Right cardiac atrium (tissue), 5 donors: Measurements from ENCODE around the gene MND1. TPM values are rescaled to one million over a fixed set of nuclear protein-coding genes. Genes with fewer than 3 reads are reported as not detected.

Experiments
- ATAC-seq, 2 donors: fragments of 200-7000 bp; cut with Tn5 transposase; one replicate each; pipeline versions ENCODE4 v1.8.0 to v1.9.1; 2020; ENCODE audit warnings: moderate library complexity in 2 of 2, mild to moderate bottlenecking in 1 of 2
- DNase-seq, 3 donors: peaks; one replicate each; pipeline ENCODE4 v3.0.0-alpha.2; 2020
- H3K27ac ChIP-seq: one replicate; pipeline ENCODE4 v1.5.1; 2013; ENCODE audit warnings: mild to moderate bottlenecking, low read length, control low read depth, moderate library complexity
- H3K27me3 ChIP-seq: one replicate; pipeline ENCODE4 v1.6.1; 2013; ENCODE audit not compliant: control insufficient read depth, insufficient read depth
- H3K4me1 ChIP-seq: one replicate; pipeline ENCODE4 v1.6.1; 2013; ENCODE audit warnings: low read length; ENCODE audit not compliant: control insufficient read depth, insufficient read depth
- H3K4me3 ChIP-seq: one replicate; pipeline ENCODE4 v1.5.1; 2013; ENCODE audit warnings: low read length, control low read depth
- H3K9me3 ChIP-seq: one replicate; pipeline ENCODE4 v1.6.1; 2013; ENCODE audit warnings: low read length; ENCODE audit not compliant: control insufficient read depth
- WGBS: extraction: QIAGEN DNeasy Blood & Tissue Kit; methylation state at CpG from one replicate; pipeline ENCODE4 v1.1.7; 2013; 5-methylcytosine and 5-hydroxymethylcytosine counted together
- intact Hi-C, 4 donors: fragments of 100-400 bp; cut with DNase I; formaldehyde crosslinking; loops; one replicate each; pipeline versions ENCODE4 v1.11.0 to v1.14.0; 2022 to 2023
- polyA plus RNA-seq: library from polyadenylated mRNA; stranded (reverse); fragments of 200-250 nt; gene quantifications from one replicate; pipeline ENCODE4 v1.2.3, GENCODE V29; 2013
- total RNA-seq, 4 donors: library from RNA; stranded (reverse); fragmentation: NEBNext Ultra II Directional; extraction: Animal tissue kit (Norgen Biotek cat#: 25700); gene quantifications; one replicate each; pipeline ENCODE4 v1.2.1, GENCODE V29; 2021
- donor health status: healthy with polysubstance abuse.
- donor health status: DM: no; HTN: yes; CAD: no.
- donor health status: DM: no; HTN: no; CAD: no.
- donor health status: DM: no; HTN: yes; CAD: no; lungs with severe emphysema.
- donor health status: DM: yes; HTN: yes; CAD: no.

The MND1 gene
- total and polyA plus RNA-seq, 5 donors = 0.20 to 0.54 (median 0.41) TPM; not detected in 2

DNA sequence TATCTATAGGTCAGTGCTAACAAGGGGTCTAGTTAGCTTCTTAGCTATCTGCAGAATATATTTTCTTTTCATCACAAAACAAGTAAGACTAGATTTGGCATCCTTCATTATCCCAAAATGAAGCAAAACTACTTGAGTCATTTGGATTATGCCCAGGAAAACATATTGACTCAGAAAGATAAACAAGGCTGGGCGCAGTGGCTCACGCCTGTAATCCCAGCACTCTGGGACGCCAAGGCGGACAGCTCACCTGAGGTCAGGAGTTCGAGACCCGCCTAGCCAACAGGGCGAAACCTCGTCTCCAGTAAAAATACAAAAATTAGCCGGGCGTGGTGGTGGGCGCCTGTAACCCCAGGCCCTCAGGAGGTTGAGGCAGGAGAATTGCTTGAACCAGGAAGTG, 18.0 kb upstream of the MND1 start:
- H3K9me3 ChIP-seq = no peaks in the 10 kb centered on the region
- H3K4me1 ChIP-seq = no peaks in the 10 kb centered on the region
- intact Hi-C loops = no loop called here
- DNase-seq = no peak
- H3K4me3 ChIP-seq = no peak overlapping the region
- H3K27me3 ChIP-seq = no peaks in the 10 kb centered on the region
- WGBS = 95% methylated on average over 11 of the region's 11 CpGs
- H3K27ac ChIP-seq = no peak overlapping the region
- no peak for ATAC-seq

DNA sequence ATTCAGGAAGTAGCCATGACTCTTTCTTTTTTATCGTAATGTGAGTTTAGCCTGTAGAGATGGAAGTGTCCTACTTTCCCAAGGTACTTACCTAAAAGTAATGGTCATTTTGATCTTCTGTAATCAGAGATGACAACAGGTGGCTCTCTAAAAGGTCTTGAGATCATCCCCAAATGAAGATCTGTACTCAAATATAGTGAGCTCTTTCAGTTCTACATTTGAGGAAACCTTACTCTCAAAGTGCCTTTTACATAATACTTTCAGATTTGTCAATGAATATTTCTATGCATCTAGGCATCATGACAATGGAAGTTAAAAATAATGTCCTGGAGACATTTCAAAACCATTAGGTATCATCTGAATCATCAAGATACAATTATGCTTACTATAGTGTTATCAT, 17.2 kb upstream of the MND1 start:
- ATAC-seq (no peak), DNase-seq (no peak)
- intact Hi-C loops = no loop called here
- 83% methylated on average over 1 of the region's 1 CpG for WGBS
- Histone ChIP-seq H3K4me3 (no peak overlapping the region), H3K4me1 (no peaks in the 10 kb centered on the region), H3K27ac (no peak overlapping the region), H3K27me3 (no peaks in the 10 kb centered on the region), H3K9me3 (no peaks in the 10 kb centered on the region)

DNA sequence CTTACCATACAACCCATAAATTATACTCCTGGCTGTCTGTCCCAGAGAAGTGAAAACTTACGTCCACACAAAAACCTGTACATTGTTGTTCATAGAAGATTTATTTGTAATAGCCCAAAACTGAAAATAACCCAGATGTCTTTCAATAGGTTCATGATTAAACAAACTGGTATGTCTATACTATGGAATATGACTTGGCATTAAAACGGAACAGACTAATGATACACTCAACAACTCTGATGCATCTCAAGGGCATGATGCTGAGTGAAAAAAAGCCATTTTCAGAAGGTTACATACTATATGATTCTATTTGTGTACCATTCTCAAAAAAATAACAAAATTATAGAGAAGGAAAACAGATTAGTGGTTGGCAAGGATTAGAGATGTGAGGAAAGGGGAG, 11.6 kb upstream of the MND1 start:
- Histone ChIP-seq H3K4me3 (no peak overlapping the region), H3K4me1 (no peaks in the 10 kb centered on the region), H3K27ac (no peak overlapping the region), H3K9me3 (no peaks in the 10 kb centered on the region), H3K27me3 (no peaks in the 10 kb centered on the region)
- ATAC-seq = no peak
- 93% methylated on average over 2 of the region's 2 CpGs for WGBS
- no peak for DNase-seq
- intact Hi-C loops = no loop called here

DNA sequence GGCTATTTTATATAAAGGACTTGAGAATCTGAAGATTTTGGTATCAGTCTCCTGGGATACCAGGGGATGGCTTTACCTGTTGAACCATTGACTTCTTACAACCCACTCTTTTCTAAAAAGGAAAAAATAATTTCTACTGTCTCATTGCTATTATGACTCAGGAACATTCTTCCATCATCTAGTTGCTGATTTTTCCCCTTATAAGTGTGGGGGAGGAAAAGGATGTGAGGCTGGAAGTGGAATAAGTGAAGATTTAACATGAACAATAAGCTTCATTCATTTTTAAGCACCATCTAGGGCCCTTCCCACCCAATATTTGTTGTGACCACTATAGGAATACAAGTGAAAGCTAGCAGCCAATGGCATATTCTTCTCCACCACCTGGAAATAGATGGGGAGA, 10.6 kb upstream of the MND1 start:
- intact Hi-C loops = no loop called here
- Histone ChIP-seq H3K4me3 (no peak overlapping the region), H3K4me1 (no peaks in the 10 kb centered on the region), H3K9me3 (no peaks in the 10 kb centered on the region), H3K27me3 (no peaks in the 10 kb centered on the region), H3K27ac (no peak overlapping the region)
- DNase-seq (no peak), ATAC-seq (no peak)

DNA sequence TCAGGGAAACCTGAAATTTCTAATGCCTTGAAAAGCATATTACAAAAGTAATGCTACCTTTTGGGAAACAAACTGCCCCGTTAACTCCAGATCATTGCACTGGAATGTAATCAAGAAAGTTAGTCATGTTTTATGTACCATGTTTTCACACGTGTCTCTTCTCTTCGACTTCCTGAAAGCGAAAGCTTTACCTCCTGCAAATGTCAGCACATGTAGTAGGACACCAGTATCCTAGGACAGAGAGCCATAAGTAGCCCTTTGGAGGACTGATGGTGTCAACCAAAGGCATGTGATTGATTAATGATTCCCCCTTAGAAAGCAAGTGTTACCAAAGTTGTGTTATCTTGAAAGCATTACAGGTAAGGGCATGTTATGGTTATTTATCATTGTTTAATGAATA, 8.8 kb upstream of the MND1 start:
- DNase-seq = no peak
- intact Hi-C loops = no loop called here
- H3K9me3 ChIP-seq = no peaks in the 10 kb centered on the region
- no peak overlapping the region for H3K4me3 ChIP-seq
- no peaks in the 10 kb centered on the region for H3K27me3 ChIP-seq
- no peak overlapping the region for H3K27ac ChIP-seq
- 85% methylated on average over 4 of the region's 4 CpGs for WGBS
- no peaks in the 10 kb centered on the region for H3K4me1 ChIP-seq
- no peak for ATAC-seq

DNA sequence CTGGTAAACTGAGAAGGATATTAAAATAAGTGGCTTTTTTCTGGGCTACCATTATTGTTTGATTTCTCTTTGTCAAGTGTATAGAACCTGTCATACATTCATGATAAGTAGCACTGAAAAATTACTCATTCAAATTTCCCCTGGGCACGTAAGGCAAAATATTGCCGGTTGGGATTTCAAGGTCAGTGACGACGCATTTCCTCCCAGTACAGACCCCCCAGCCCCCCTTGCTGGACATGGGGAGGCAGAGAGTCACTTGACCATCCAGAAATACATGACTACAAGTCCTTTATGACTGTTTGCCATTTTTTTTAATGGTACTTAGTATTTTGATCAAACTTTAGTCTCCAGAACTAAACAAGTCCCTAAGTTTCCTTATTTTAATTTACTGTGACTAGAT, 6.8 kb upstream of the MND1 start:
- H3K9me3 ChIP-seq = no peaks in the 10 kb centered on the region
- no peaks in the 10 kb centered on the region for H3K27me3 ChIP-seq
- H3K4me1 ChIP-seq = no peaks in the 10 kb centered on the region
- WGBS = 67% methylated on average over 4 of the region's 4 CpGs
- H3K4me3 ChIP-seq = no peak overlapping the region
- intact Hi-C loops = no loop called here
- ATAC-seq (no peak), DNase-seq (no peak)
- no peak overlapping the region for H3K27ac ChIP-seq

DNA sequence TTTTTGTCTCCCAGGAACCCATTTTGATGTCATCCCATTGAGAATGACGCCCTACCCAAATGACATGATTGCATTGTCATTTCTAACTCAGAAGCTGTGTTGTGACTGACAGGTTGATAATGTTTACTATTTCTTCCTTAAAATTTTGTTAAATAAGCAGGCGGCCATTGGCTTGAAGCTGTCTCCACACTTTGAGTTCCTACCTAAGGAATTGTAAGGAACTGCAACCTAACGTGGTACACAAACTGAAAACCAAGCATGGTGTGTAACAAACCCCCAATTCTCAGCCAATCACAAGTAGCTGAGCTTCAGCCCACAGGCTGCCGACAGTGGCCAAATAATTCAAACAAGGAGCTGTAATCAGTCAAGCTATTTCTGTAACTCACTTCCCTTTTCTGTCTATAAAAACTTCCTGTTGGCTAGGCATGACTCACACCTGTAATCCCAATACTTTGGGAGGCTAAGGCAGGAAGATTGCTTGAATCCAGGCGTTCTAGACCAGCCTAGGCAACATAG, 2.9 kb upstream of the MND1 start:
- 45% methylated on average over 5 of the region's 5 CpGs for WGBS
- peak overlapping the region; percentile 30 for H3K27ac ChIP-seq
- ATAC-seq (no peak), DNase-seq (no peak)
- intact Hi-C loops = loop anchor here (2.0 to 10.0 kb wide), 6 partner anchors 93 to 413 kb away; partner anchors contain the start of gene TMEM131L (in 1 of the 4)
- no peaks in the 10 kb centered on the region for H3K27me3 ChIP-seq
- H3K4me3 ChIP-seq = no peak overlapping the region
- H3K9me3 ChIP-seq = no peaks in the 10 kb centered on the region
- H3K4me1 ChIP-seq = no peaks in the 10 kb centered on the region

DNA sequence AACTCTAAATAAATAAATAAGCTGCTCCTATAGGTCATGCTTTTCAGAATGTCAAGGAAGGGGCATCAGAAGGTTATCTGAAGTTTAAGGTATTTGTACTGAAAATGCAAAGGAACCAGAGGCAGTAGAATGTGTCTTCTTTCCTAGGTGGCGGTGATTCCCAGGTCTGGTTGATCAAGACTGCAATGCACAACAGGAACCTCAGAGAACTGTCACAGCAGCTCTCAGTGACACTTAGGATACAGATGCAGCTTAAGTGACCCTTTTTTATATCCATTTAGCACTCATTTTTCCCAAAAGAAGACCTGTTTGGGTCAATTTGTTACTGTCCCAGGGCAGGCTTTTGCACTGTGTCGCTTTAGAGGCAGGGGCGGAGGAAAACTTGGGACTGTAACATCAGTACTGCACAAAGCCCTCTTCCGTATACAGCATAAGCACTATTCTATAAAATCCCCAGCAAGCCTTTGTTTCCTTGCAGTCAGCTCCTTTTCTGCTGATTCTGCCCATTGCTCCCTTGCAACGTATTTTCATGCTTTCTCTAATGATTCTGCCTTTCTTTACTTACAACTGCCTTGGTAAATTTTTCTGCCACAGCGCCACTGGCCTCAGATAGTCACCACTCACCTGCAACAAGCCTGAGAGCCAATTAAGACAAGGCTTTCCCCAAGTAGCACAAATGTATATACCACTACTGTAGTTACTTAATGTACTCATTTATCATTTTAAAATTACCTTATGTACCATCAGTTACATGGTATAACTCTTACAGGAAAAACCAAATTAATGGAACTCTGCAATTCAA, 1.5 kb upstream of the MND1 start:
- intact Hi-C loops = loop anchor here (2.0 to 10.0 kb wide), 6 partner anchors 92 to 412 kb away; partner anchors contain the start of gene TMEM131L (in 1 of the 4)
- no peaks in the 10 kb centered on the region for H3K27me3 ChIP-seq
- DNase-seq (no peak), ATAC-seq (no peak)
- H3K9me3 ChIP-seq = no peaks in the 10 kb centered on the region
- no peak overlapping the region for H3K27ac ChIP-seq
- no peaks in the 10 kb centered on the region for H3K4me1 ChIP-seq
- no peak overlapping the region for H3K4me3 ChIP-seq
- WGBS = 94% methylated on average over 6 of the region's 6 CpGs

DNA sequence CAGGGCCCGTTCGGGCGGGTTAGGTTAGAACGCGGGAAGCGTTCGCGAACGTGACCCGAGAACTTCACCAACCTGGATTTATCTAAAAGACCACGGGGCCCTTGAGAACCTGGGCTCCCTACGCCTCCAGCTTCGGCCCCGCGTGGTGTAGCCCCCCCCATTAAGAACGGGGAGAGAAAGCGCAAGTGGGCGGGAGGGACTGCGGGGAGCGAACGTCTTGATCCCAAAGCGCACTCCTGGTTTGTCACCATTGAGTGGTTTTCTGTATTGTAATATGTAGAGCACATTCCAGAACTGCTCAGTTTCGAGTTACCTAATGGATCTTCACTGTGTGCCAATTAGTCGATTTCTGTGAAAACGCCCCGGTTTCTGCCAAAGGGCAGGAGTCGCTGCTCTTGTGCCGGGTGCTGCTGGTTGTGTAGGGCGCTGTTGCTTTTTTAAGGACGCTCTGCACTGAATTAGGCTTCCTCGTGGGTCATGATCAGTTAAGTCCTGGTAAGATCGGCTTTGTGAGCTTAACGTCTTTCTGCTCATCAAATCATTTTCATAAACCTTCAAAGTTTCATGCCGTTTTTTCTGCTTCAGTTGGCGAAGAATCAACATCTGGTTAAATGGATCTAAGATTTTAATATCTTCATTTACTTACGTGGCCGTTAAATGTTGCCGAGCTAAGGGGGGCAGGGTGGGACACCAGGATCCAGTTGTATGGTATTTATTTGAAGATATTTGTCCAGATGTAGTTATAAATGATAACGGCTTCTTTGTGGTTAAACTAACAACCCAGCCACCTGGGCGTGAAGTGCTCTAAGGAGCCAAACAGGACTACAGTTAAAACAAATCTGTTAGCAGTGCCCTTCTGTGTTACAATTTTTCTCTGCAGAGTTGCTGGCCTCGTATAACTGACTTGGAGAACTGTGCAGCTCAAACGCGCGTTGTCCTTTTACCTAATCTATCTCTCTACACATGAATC, 809 bp downstream of the MND1 start:
- Histone ChIP-seq H3K27me3 (no peaks in the 10 kb centered on the region), H3K27ac (no peak overlapping the region), H3K4me3 (peak overlapping the region; percentile 86), H3K9me3 (no peaks in the 10 kb centered on the region), H3K4me1 (no peaks in the 10 kb centered on the region)
- intact Hi-C loops = loop anchor here (2.0 to 10.0 kb wide), 6 partner anchors 90 to 410 kb away; partner anchors contain the start of gene TMEM131L (in 1 of the 4)
- 2% methylated on average over 44 of the region's 44 CpGs for WGBS
- DNase-seq (peak; percentile 33 to 62 (median 59)), ATAC-seq (peak; percentile 60 to 63)

DNA sequence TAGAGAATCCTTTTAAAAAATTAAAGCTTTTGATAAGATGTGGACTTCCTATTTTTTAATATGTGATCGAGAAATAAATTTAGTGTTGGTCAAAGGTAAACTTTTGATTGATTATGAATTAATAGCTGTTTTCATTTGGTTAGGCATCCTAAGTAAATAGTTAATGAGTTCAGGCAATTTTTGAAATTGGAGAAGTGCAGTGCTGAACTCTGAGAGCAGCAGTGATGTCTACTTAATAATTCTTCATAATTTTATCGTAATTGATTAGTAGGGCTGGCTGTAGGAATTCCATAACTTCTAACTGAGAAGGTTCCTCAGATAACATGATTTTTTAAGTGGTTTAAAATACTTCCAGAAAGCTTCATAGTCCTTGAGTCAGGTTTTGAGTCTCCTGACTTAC, 1.5 kb downstream of the MND1 start:
- no peaks in the 10 kb centered on the region for H3K4me1 ChIP-seq
- H3K27ac ChIP-seq = no peak overlapping the region
- WGBS = 66% methylated on average over 2 of the region's 2 CpGs
- H3K4me3 ChIP-seq = peak overlapping the region; percentile 86
- H3K9me3 ChIP-seq = no peaks in the 10 kb centered on the region
- no peak for DNase-seq
- H3K27me3 ChIP-seq = no peaks in the 10 kb centered on the region
- intact Hi-C loops = loop anchor here (5.0 to 10.0 kb wide), 5 partner anchors 89 to 409 kb away; partner anchors contain the start of gene TMEM131L (in 1 of the 4)
- no peak for ATAC-seq

DNA sequence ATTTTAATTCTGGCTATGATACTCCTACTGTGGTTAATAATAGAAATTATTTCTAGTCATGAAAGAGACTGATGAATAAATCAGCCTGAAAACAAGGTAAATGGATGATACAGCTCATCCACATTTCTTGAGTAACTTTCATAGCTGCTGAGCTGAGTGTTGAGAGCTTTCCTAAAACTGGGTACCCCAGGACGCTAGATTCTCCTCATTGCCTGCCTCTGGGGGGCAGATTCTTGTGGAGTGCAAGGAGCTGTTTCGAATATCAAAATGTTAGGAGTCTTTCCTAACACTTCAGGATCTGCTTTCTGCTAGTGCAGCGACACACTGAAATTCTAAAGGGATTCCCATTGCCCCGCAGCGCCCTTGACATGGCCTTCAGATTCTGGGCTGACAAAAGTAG, 2.1 kb downstream of the MND1 start:
- no peaks in the 10 kb centered on the region for H3K4me1 ChIP-seq
- WGBS = 80% methylated on average over 5 of the region's 5 CpGs
- H3K9me3 ChIP-seq = no peaks in the 10 kb centered on the region
- ATAC-seq (no peak), DNase-seq (no peak)
- H3K27ac ChIP-seq = no peak overlapping the region
- H3K4me3 ChIP-seq = no peak overlapping the region
- H3K27me3 ChIP-seq = no peaks in the 10 kb centered on the region
- intact Hi-C loops = loop anchor here (5.0 to 10.0 kb wide), 5 partner anchors 88 to 408 kb away; partner anchors contain the start of gene TMEM131L (in 1 of the 4)
